Choroid plexus epithelial cell (primary cell): ENCODE data around the gene TTC39C.

Experiments
- DNase-seq: peaks from one replicate; pipeline ENCODE4 v3.0.0-alpha.2; 2010; ENCODE audit warnings: low read depth
- H3K4me3 ChIP-seq: 2 replicates; pipeline ENCODE4 v1.5.1; 2011; ENCODE audit warnings: low read depth, mild to moderate bottlenecking, control low read depth, low read length, moderate library complexity
- CTCF ChIP-seq: conservative IDR thresholded peaks from 2 replicates; pipeline ENCODE4 v1.5.1; 2011; ENCODE audit warnings: low read depth, mild to moderate bottlenecking, control low read depth, inconsistent platforms, low read length, moderate library complexity

TTC39C gene

GRCh38 chr18:24173997-24174396, 159.4 kb downstream of the TTC39C start:
- DNase-seq: no peak
- no peak overlapping the region for H3K4me3 ChIP-seq
- no peak for TF ChIP-seq CTCF

GRCh38 chr18:24176727-24177416, 162.3 kb downstream of the TTC39C start:
- TF ChIP-seq CTCF: peak; percentile 90
- DNase-seq: peak; percentile 68
- no peak overlapping the region for H3K4me3 ChIP-seq

GRCh38 chr18:24177499-24178133, 163.1 kb downstream of the TTC39C start:
- no peak for DNase-seq
- no peak overlapping the region for H3K4me3 ChIP-seq
- TF ChIP-seq CTCF: no peak

GRCh38 chr18:24180048-24180447, 165.5 kb downstream of the TTC39C start:
- TF ChIP-seq CTCF: no peak
- no peak for DNase-seq
- H3K4me3 ChIP-seq: no peak overlapping the region

GRCh38 chr18:24181806-24182205, 167.3 kb downstream of the TTC39C start:
- no peak for TF ChIP-seq CTCF
- H3K4me3 ChIP-seq: no peak overlapping the region
- peak; percentile 44 for DNase-seq
